ENCODE data around the gene KRT3.

Gene KRT3

GRCh38 chr12:52772188-52772587 lies 23.7 kb downstream of the KRT3 start:
- TF ChIP-seq CTCF (conservative IDR thresholded peaks at IDR 0.05; ENCODE audit: control insufficient read depth, insufficient read depth, low read depth, low read length) = no peak
- H3K4me3 ChIP-seq (ENCODE audit: control insufficient read depth, low read depth, low read length) = no peak overlapping the region
- DNase-seq (ENCODE audit: low read depth) = no peak

- DNase-seq (ENCODE audit: low read depth) = no peak
- no peak for TF ChIP-seq CTCF (conservative IDR thresholded peaks at IDR 0.05; ENCODE audit: control insufficient read depth, insufficient read depth, low read depth, low read length)
- no peak overlapping the region for H3K4me3 ChIP-seq (ENCODE audit: control insufficient read depth, low read depth, low read length)
These were observed 24.4 kb downstream of the KRT3 start for GRCh38 chr12:52771505-52771904.

DNA sequence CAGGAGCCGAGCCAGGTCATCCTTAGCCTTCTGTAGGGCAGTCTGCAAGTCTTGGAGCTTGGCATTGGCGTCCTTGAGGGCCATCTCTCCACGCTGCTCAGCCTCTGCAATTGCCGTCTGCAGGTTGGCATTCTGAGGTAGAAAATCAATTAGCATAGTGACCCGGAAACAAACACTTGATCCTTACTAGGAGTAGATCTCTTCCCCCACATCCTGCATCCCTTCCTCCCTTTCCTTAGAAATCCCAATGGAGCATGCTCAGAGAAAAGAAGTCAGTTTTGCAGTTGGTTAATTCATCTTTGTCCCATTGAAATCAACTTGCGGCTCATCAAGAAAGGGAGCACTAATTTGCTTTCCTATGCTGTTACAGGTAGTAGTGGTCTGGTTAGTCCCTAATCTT lies 24.8 kb downstream of the KRT3 start:
- no peak for DNase-seq (ENCODE audit: low read depth)
- no peak for TF ChIP-seq CTCF (conservative IDR thresholded peaks at IDR 0.05; ENCODE audit: control insufficient read depth, insufficient read depth, low read depth, low read length)
- no peak overlapping the region for H3K4me3 ChIP-seq (ENCODE audit: control insufficient read depth, low read depth, low read length)

DNA sequence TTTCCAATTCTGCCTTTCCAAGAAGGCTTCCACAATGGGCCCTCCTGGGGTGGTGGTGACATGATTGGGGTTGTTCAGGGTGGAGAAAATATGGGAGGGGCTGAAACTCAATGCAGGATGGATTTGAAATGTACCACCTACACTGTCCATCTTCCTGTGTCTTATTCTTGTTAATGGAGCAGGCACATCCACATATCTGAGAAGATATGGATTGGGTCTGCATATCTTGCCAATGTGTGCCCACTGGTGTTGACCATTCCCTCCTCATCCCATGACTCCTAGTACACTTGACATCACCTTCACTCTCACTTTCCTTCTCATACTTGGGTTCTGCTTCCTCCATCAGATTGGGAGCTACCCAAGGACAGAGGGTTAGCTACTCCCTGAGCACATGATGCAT lies 26.0 kb downstream of the KRT3 start:
- H3K4me3 ChIP-seq (ENCODE audit: control insufficient read depth, low read depth, low read length) = no peak overlapping the region
- TF ChIP-seq CTCF (conservative IDR thresholded peaks at IDR 0.05; ENCODE audit: control insufficient read depth, insufficient read depth, low read depth, low read length) = no peak
- DNase-seq (ENCODE audit: low read depth) = no peak

DNA sequence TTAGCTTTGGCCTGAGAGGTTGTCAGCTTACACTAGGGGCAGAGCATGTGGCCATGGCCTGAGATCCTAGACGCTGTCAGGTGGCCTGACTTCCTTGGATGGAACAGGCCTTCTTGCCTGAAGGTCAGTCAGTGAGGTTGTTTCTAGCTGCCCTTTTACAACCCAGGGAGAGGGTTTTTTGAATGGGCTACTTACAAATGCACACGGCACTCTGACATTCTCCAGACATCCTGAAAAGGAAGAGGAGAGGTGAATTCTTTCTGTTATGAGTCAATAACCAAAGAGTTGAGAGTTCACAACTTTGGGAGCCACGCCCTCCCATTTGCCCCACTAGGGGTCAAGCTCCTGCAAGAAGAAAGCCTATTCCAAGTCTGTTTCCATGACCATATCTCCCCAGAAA lies 26.6 kb downstream of the KRT3 start:
- no peak for DNase-seq (ENCODE audit: low read depth)
- no peak overlapping the region for H3K4me3 ChIP-seq (ENCODE audit: control insufficient read depth, low read depth, low read length)
- no peak for TF ChIP-seq CTCF (conservative IDR thresholded peaks at IDR 0.05; ENCODE audit: control insufficient read depth, insufficient read depth, low read depth, low read length)

DNA sequence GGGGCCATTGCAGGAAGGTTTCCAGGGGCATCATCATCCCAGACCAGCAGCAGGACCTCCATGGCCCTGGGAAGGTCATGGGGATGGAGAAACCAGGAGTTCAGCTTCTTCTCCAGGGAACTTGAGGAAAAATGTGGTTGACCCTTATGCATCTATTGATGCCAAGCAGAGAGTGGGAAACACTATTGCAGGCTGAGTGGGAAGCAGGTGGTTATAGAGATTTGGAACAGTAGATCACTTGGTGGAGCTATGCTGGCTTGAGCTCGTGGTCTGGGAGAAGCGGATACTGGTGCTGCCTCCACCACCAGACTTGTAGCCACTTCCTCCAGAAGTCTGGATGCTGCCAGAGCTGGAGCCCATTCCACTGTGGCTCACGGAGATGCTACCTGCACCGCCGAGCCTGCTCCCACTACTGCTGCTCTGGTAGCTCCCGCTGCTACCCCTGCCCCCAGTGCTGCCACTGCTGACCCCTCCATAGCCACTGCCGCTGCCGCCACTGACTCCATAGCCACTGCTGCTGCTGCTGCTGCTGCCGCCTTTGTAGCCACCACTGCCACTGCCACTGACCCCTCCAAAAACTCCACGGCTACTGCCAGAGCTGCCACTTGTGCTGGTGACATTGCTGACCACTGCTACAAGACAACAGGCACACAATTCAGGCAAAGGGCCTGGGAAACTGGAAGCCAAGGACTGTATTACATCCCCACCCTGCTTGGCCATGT lies 27.3 kb downstream of the KRT3 start:
- no peak for TF ChIP-seq CTCF (conservative IDR thresholded peaks at IDR 0.05; ENCODE audit: control insufficient read depth, insufficient read depth, low read depth, low read length)
- no peak overlapping the region for H3K4me3 ChIP-seq (ENCODE audit: control insufficient read depth, low read depth, low read length)
- no peak for DNase-seq (ENCODE audit: low read depth)

DNA sequence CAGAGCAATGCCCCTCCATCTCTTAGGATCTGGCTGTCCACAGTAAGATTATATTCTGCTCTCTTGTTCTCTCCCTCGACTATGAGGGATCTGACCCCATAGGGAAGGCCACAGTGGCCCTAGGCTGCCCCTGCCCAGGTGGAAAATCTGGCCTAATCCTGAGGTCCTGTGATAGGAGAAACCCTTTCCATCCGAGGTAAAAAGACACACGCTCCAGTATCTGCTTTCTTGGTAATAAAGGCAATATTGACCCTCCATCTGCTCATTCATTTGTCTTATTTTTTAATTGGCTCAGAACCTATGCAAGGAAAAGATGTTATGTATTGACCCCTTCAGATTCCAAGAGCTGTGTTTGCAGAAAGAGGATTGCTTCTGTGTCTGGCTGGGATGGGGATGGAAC lies 28.5 kb downstream of the KRT3 start:
- TF ChIP-seq CTCF (conservative IDR thresholded peaks at IDR 0.05; ENCODE audit: control insufficient read depth, insufficient read depth, low read depth, low read length) = no peak
- no peak for DNase-seq (ENCODE audit: low read depth)
- H3K4me3 ChIP-seq (ENCODE audit: control insufficient read depth, low read depth, low read length) = no peak overlapping the region
